K562 (cell line): Measurements from ENCODE around the gene GRB2. TPM values are rescaled to one million over a fixed set of nuclear protein-coding genes. Genes with fewer than 3 reads are reported as not detected.

ENCODE experiments used
- ARHGAP35 ChIP-seq: fragments of 450-650 bp; IDR thresholded peaks from 2 replicates; pipeline ENCODE4 v1.6.1; 2018; ENCODE audit not compliant: partially characterized antibody
- BRD9 ChIP-seq: fragments of 450-650 bp; IDR thresholded peaks from 2 replicates; pipeline ENCODE4 v1.6.1; 2018; ENCODE audit warnings: low read depth; ENCODE audit not compliant: partially characterized antibody
- DNMT1 ChIP-seq: fragments of 450-650 bp; IDR thresholded peaks from 2 replicates; pipeline ENCODE4 v1.6.1; 2016; ENCODE audit warnings: antibody characterized with exemption, mild to moderate bottlenecking
- FOXK2 ChIP-seq, 2 experiments: fragments of 450-650 bp; IDR thresholded peaks in 1 of 2; conservative IDR thresholded peaks in 1 of 2; 2 replicates each; pipeline ENCODE4 v1.6.1; 2016; ENCODE audit warnings: low read depth in 2 of 2, mild to moderate bottlenecking in 1 of 2
- FOXP1 ChIP-seq: sonication (generic); formaldehyde crosslinking; IDR thresholded peaks from 2 replicates; pipeline ENCODE4 v1.8.0; 2022; ENCODE audit warnings: mild to moderate bottlenecking, missing genetic modification reagents
- RBM25 ChIP-seq: fragments of 200-400 bp; formaldehyde crosslinking; IDR thresholded peaks from 2 replicates; pipeline ENCODE4 v1.6.1; 2018; ENCODE audit warnings: low read length, low read depth, moderate library complexity; ENCODE audit not compliant: severe bottlenecking
- SETDB1 ChIP-seq: IDR thresholded peaks from one replicate; pipeline ENCODE4 v1.6.1; 2012; ENCODE audit warnings: low read length, control low read depth, inconsistent platforms
- SMARCA5 ChIP-seq: fragments of 450-650 bp; IDR thresholded peaks from 2 replicates; pipeline ENCODE4 v1.6.1; 2016
- SMARCE1 ChIP-seq: fragments of 450-650 bp; IDR thresholded peaks from 2 replicates; pipeline ENCODE4 v1.7.1; 2016; ENCODE audit warnings: mild to moderate bottlenecking
- TCF3 ChIP-seq: sonication (generic); formaldehyde crosslinking; IDR thresholded peaks from 2 replicates; pipeline ENCODE4 v1.4.0; 2020; ENCODE audit warnings: mild to moderate bottlenecking, missing genetic modification reagents
- ZNF143 ChIP-seq: sonication (generic); formaldehyde crosslinking; IDR thresholded peaks from 2 replicates; pipeline ENCODE4 v1.9.0; 2022; ENCODE audit warnings: mild to moderate bottlenecking, missing genetic modification reagents
- ZNF444 ChIP-seq: fragments of 250-450 bp; sonication (Bioruptor Pico); IDR thresholded peaks from 2 replicates; pipeline ENCODE4 v1.4.0; 2020; ENCODE audit warnings: mild to moderate bottlenecking, moderate library complexity
- ZNF644 ChIP-seq: fragments of 200-800 bp; sonication (Bioruptor generic); IDR thresholded peaks from 2 replicates; pipeline ENCODE4 v1.6.1; 2016; ENCODE audit warnings: low read depth, missing genetic modification characterization, missing compliant biosample characterization
- polyA plus RNA-seq, 8 experiments: library from polyadenylated mRNA; depleted of rRNA in 4 of 8; stranded (reverse) in 5 of 8; unstranded in 3 of 8; fragments of >200 nt; fragmentation: Nextera tagmentation in 2 of 8; fragmentation: Illumina TruSeq in 1 of 8; extraction: Ambion mirVana in 2 of 8; extraction: Trizol in 1 of 8; gene quantifications; 2 replicates each; pipeline versions ENCODE4 v1.2.1 to v1.2.3, GENCODE V29; 2011 to 2014; ENCODE audit warnings: inconsistent platforms in 1 of 8, missing spikeins in 1 of 8
- total RNA-seq, 7 experiments: library from RNA; depleted of rRNA in 6 of 7; stranded (reverse); fragments of >200 nt in 6 of 7; fragmentation: Illumina TruSeq in 2 of 7; extraction: Trizol in 2 of 7; gene quantifications; 2 replicates each; pipeline versions ENCODE4 v1.2.1 to v1.2.3, GENCODE V29; 2011 to 2021; ENCODE audit warnings: low replicate concordance in 1 of 7
- TF ChIP-seq, protein P1 (sequence below), 2 experiments: IDR thresholded peaks in 1 of 2; conservative IDR thresholded peaks in 1 of 2; 2 replicates each; pipeline ENCODE4 v1.6.1; 2016; ENCODE audit warnings: low read depth in 2 of 2, mild to moderate bottlenecking in 1 of 2, missing compliant biosample characterization in 1 of 2, missing genetic modification characterization in 1 of 2, moderate library complexity in 1 of 2
- TF ChIP-seq, protein P2 (sequence below): fragments of 450-650 bp; IDR thresholded peaks from 2 replicates; pipeline ENCODE4 v1.6.1; 2018; ENCODE audit not compliant: partially characterized antibody
- TF ChIP-seq, protein P3 (sequence below), 2 experiments: fragments of 250-450 bp in 1 of 2; fragments of 450-650 bp in 1 of 2; sonication (Bioruptor Pico) in 1 of 2; IDR thresholded peaks; 2 replicates each; pipeline versions ENCODE4 v1.6.1 to v1.8.0; 2016 to 2021; ENCODE audit warnings: mild to moderate bottlenecking in 2 of 2, moderate library complexity in 2 of 2, missing compliant biosample characterization in 1 of 2, missing genetic modification characterization in 1 of 2
- TF ChIP-seq, protein P4 (sequence below): fragments of 450-650 bp; formaldehyde crosslinking; IDR thresholded peaks from 2 replicates; pipeline ENCODE4 v1.4.0; 2022; ENCODE audit warnings: missing genetic modification characterization
- TF ChIP-seq, protein P5 (sequence below): sonication (generic); formaldehyde crosslinking; IDR thresholded peaks from 2 replicates; pipeline ENCODE4 v1.8.0; 2022; ENCODE audit warnings: missing genetic modification reagents, mild to moderate bottlenecking, borderline replicate concordance

GRB2 gene
- total and polyA plus RNA-seq, 9 of the 15 experiments (the other 6 are each of a cell fraction or from before 2014, with no cell fraction given) = 57.2 to 136 (median 84.8) TPM

DNA sequence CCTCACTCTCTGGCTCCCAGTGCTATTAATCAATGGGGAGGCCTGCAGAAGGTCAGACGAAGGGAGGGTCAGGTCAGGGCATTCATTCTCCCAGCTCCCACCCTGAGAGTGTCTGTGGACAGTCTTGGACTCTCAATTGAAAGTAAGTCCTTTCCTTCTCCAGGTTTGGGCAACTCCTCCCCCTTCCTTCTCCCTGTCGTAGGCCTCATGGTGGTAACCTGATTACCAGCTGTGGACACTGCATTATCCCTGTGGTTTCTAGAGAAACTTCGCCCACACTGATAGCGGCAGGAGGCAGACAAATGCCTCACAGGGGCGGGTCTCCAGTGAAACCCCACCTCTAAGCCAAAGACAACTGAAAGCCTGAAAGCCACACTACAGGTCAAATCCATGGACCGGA, 58.6 kb downstream of the GRB2 start (continued):
- TF ChIP-seq, protein P1, sequence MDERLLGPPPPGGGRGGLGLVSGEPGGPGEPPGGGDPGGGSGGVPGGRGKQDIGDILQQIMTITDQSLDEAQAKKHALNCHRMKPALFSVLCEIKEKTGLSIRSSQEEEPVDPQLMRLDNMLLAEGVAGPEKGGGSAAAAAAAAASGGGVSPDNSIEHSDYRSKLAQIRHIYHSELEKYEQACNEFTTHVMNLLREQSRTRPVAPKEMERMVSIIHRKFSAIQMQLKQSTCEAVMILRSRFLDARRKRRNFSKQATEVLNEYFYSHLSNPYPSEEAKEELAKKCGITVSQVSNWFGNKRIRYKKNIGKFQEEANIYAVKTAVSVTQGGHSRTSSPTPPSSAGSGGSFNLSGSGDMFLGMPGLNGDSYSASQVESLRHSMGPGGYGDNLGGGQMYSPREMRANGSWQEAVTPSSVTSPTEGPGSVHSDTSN (CRISPR knock-in tag; IDR thresholded peaks at IDR 0.05; ENCODE audit: low read depth) = no peak
- TF ChIP-seq, protein P1 (tag; conservative IDR thresholded peaks at IDR 0.05; ENCODE audit: low read depth) = peak; percentile 30; the same call in 1 of the 2 replicates
- TF ChIP-seq ARHGAP35 (no peak), FOXP1 (CRISPR knock-in tag) (no peak; the same call in 1 of the 2 replicates), RBM25 (no peak), DNMT1 (no peak), ZNF143 (CRISPR knock-in tag) (no peak), FOXK2 (conservative IDR thresholded peaks at IDR 0.05 in 1 of 2, IDR thresholded peaks at IDR 0.05 in 1 of 2; ENCODE audit: low read depth in 2 of 2) (peak in 1 of 2 experiments; percentile 54; a peak in 1 of 4 replicates), BRD9 (no peak), SETDB1 (no peak), ZNF444 (CRISPR knock-in tag) (no peak), TCF3 (CRISPR knock-in tag) (peak; percentile 92), SMARCE1 (peak; percentile 72), ZNF644 (tag) (no peak), SMARCA5 (no peak)
- TF ChIP-seq, protein P2, sequence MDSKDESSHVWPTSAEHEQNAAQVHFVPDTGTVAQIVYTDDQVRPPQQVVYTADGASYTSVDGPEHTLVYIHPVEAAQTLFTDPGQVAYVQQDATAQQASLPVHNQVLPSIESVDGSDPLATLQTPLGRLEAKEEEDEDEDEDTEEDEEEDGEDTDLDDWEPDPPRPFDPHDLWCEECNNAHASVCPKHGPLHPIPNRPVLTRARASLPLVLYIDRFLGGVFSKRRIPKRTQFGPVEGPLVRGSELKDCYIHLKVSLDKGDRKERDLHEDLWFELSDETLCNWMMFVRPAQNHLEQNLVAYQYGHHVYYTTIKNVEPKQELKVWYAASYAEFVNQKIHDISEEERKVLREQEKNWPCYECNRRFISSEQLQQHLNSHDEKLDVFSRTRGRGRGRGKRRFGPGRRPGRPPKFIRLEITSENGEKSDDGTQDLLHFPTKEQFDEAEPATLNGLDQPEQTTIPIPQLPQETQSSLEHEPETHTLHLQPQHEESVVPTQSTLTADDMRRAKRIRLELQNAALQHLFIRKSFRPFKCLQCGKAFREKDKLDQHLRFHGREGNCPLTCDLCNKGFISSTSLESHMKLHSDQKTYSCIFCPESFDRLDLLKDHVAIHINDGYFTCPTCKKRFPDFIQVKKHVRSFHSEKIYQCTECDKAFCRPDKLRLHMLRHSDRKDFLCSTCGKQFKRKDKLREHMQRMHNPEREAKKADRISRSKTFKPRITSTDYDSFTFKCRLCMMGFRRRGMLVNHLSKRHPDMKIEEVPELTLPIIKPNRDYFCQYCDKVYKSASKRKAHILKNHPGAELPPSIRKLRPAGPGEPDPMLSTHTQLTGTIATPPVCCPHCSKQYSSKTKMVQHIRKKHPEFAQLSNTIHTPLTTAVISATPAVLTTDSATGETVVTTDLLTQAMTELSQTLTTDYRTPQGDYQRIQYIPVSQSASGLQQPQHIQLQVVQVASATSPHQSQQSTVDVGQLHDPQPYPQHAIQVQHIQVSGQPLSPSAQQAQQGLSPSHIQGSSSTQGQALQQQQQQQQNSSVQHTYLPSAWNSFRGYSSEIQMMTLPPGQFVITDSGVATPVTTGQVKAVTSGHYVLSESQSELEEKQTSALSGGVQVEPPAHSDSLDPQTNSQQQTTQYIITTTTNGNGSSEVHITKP = peak; percentile 36
- TF ChIP-seq, protein P3, sequence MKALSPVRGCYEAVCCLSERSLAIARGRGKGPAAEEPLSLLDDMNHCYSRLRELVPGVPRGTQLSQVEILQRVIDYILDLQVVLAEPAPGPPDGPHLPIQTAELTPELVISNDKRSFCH (CRISPR knock-in tag; IDR thresholded peaks at IDR 0.05) = no peak
- TF ChIP-seq, protein P3 (tag; IDR thresholded peaks at IDR 0.05) = no peak
- TF ChIP-seq, protein P4, sequence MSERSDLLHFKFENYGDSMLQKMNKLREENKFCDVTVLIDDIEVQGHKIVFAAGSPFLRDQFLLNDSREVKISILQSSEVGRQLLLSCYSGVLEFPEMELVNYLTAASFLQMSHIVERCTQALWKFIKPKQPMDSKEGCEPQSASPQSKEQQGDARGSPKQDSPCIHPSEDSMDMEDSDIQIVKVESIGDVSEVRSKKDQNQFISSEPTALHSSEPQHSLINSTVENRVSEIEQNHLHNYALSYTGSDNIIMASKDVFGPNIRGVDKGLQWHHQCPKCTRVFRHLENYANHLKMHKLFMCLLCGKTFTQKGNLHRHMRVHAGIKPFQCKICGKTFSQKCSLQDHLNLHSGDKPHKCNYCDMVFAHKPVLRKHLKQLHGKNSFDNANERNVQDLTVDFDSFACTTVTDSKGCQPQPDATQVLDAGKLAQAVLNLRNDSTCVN = no peak
- TF ChIP-seq, protein P5, sequence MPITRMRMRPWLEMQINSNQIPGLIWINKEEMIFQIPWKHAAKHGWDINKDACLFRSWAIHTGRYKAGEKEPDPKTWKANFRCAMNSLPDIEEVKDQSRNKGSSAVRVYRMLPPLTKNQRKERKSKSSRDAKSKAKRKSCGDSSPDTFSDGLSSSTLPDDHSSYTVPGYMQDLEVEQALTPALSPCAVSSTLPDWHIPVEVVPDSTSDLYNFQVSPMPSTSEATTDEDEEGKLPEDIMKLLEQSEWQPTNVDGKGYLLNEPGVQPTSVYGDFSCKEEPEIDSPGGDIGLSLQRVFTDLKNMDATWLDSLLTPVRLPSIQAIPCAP (CRISPR knock-in tag) = no peak
